Nasal cavity respiratory epithelium epithelial cell of viscerocranial mucosa (primary cell): Measurements from ENCODE around the gene ERBB3. TPM values are rescaled to one million over a fixed set of nuclear protein-coding genes. Genes with fewer than 3 reads are reported as not detected.

Experiments
- total RNA-seq: library from RNA; depleted of rRNA; stranded (reverse); fragments of >200 nt; gene quantifications from 2 replicates; pipeline ENCODE4 v1.2.3, GENCODE V29; 2014

ERBB3 gene
- total RNA-seq: 35.2 and 43.9 TPM in 2 replicates

GRCh38 chr12:56079723-56080555 lies at the start of gene ERBB3:
ERBB3 (plus strand) TSS chr12:56080165; CDS start chr12:56080301, 136 bp downstream.

GRCh38 chr12:56041552-56042429 lies 38.2 kb upstream of the ERBB3 start, which contains the start of gene RPS26:
RPS26 (plus strand) TSS chr12:56041918; CDS start chr12:56042167, 249 bp downstream.

GRCh38 chr12:56104109-56104814 lies 24.3 kb downstream of the ERBB3 start, which contains the start of gene PA2G4:
PA2G4 (plus strand) TSS chr12:56104559; CDS start chr12:56104738, 179 bp downstream.

GRCh38 chr12:56116267-56117081 lies 36.5 kb downstream of the ERBB3 start, which contains the start of gene RPL41:
RPL41 (plus strand) TSS chr12:56116633.

GRCh38 chr12:56117778-56118687 lies 38.1 kb downstream of the ERBB3 start, which contains the start of gene ZC3H10:
ZC3H10 (plus strand) TSS chr12:56118266; CDS start chr12:56120563, 2,297 bp downstream.

GRCh38 chr12:56127888-56128669 lies 48.1 kb downstream of the ERBB3 start, which contains the start of gene ESYT1:
ESYT1 (plus strand) TSS chr12:56128267; CDS start chr12:56128320, 53 bp downstream.

GRCh38 chr12:56152132-56152755 lies 72.3 kb downstream of the ERBB3 start, which contains the start of gene MYL6B:
MYL6B (plus strand) TSS chr12:56152587; CDS start chr12:56153919, 1,332 bp downstream.

Other genes with a start within 250 kb of the ERBB3 start
- under 0.01 and 0.28 TPM in 2 replicates for gene MMP19, start 237.2 kb upstream of the ERBB3 start, total RNA-seq
- 28.3 and 30.8 TPM in 2 replicates for gene PYM1, start 152.3 kb upstream of the ERBB3 start, total RNA-seq
- 72.5 and 117 TPM in 2 replicates for gene DGKA, start 149.0 kb upstream of the ERBB3 start, total RNA-seq
- 1.3 and 1.4 TPM in 2 replicates for gene PMEL, start 114.1 kb upstream of the ERBB3 start, total RNA-seq
- gene CDK2, start 113.3 kb upstream of the ERBB3 start, total RNA-seq: 8.3 and 10.6 TPM in 2 replicates
- gene RAB5B, start 106.1 kb upstream of the ERBB3 start, total RNA-seq: 49.9 and 80.6 TPM in 2 replicates
- 3.4 and 4.9 TPM in 2 replicates for gene SUOX, start 82.9 kb upstream of the ERBB3 start, total RNA-seq
- 0.34 and 1.1 TPM in 2 replicates for gene IKZF4, start 59.1 kb upstream of the ERBB3 start, total RNA-seq
- gene RPS26, start 38.2 kb upstream of the ERBB3 start, total RNA-seq: 55.4 and 78.7 TPM in 2 replicates
- gene PA2G4, start 24.4 kb downstream of the ERBB3 start, total RNA-seq: 229 and 242 TPM in 2 replicates
- 2,819 and 3,070 TPM in 2 replicates for gene RPL41, start 36.5 kb downstream of the ERBB3 start, total RNA-seq
- gene ZC3H10, start 38.1 kb downstream of the ERBB3 start, total RNA-seq: 2.2 and 4.8 TPM in 2 replicates
- 235 and 281 TPM in 2 replicates for gene ESYT1, start 48.1 kb downstream of the ERBB3 start, total RNA-seq
- gene MYL6B, start 72.4 kb downstream of the ERBB3 start, total RNA-seq: 18.1 and 22.6 TPM in 2 replicates
- 432 and 539 TPM in 2 replicates for gene MYL6, start 78.2 kb downstream of the ERBB3 start, total RNA-seq
- gene SMARCC2, start 109.3 kb downstream of the ERBB3 start, total RNA-seq: 16.7 and 41.8 TPM in 2 replicates
- gene RNF41, start 141.8 kb downstream of the ERBB3 start, total RNA-seq: 124 and 160 TPM in 2 replicates
- gene NABP2, start 144.2 kb downstream of the ERBB3 start, total RNA-seq: 24.6 and 35.9 TPM in 2 replicates
- under 0.01 and 0.28 TPM in 2 replicates for gene SLC39A5, start 149.9 kb downstream of the ERBB3 start, total RNA-seq
- gene ANKRD52, start 178.2 kb downstream of the ERBB3 start, total RNA-seq: 10.6 and 40.3 TPM in 2 replicates
- 2.9 and 4.1 TPM in 2 replicates for gene COQ10A, start 186.8 kb downstream of the ERBB3 start, total RNA-seq
- gene CS, start 220.2 kb downstream of the ERBB3 start, total RNA-seq: 106 and 188 TPM in 2 replicates
- gene CNPY2, start 235.8 kb downstream of the ERBB3 start, total RNA-seq: 51.6 and 53.0 TPM in 2 replicates